GM18502 (cell line): ENCODE results near the gene AIMP2.
"Not testable (repeated sequence)": the region's sequence is repeated elsewhere in the genome, so short reads cannot be mapped to it uniquely, and the experiment has no call there.

ENCODE experiments used
- ATAC-seq: cut with Tn5 transposase; IDR thresholded peaks from one replicate; pipeline ENCODE4 v1.9.1; 2021; ENCODE audit warnings: mild to moderate bottlenecking; ENCODE audit not compliant: unreplicated experiment, poor library complexity

AIMP2 gene

GRCh38 chr7:6023974-6024435, 14.9 kb downstream of the AIMP2 start:
- no peak for ATAC-seq

DNA sequence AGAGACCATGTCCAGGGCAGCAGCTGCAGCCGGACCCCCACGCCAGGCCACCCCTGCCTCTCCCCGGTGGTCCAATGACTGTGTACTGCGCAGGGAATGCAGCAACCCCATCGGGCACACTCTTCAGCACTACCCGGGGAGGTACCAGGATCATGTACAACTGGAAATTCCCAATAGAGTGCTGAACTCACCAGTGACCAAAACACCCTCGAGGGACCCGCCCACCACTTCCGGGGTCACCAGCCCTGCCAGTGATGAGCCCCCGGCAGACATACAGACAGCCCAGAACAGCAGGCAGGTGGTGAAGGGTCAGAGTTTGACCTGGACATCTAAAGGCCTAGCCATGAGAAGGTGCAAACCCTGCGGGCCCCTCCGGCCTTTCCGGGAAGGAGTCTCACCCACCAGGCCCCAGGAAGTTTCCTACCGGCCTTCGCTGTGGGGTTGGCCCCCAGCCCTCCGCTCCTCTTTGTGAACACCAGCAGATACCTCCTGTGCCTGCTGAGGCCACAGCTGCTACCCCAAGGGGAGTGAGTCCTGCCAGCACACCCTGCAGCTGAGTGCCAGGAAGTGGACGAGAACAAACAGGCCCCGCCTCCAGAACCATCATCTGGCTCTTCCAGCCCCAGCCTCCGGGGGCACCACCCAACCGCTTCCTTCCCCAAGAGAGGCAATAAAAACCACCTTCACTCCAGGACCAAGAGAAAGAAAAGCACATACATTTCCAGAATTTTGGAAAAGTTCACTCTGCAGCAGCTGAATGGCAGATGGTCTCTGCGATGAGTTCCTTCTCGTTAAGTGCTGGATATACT, 17.1 kb downstream of the AIMP2 start:
- peak; percentile 86 for ATAC-seq

GRCh38 chr7:6026820-6027311, 17.8 kb downstream of the AIMP2 start:
- no peak for ATAC-seq

DNA sequence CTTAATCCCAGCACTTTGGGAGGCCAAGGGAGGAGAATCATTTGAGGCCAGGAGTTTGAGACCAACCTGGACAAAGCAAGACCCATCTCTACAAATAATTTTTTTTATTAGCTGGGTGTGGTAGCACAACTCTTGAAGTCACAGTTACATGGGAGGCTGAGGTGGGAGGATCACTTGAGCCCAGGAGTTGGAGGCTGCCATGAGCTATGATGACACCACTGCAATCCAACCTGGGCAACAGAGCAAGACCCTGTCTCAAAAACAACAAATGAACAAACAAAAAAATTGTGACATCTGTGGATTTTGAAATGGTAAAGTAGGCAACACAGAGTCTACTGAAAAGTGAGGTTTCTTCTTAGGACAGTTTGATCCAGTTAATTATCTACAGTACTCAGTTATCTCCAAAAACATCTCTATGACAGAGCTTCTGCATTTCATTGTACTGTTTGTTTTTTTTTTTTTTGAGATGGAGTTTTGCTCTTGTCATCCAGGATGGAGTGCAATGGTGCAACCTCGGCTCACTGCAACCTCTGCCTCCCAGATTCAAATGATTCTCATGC, 18.8 kb downstream of the AIMP2 start:
- no peak for ATAC-seq

- no peak for ATAC-seq
Measured at GRCh38 chr7:6028563-6028962, 19.5 kb downstream of the AIMP2 start.

DNA sequence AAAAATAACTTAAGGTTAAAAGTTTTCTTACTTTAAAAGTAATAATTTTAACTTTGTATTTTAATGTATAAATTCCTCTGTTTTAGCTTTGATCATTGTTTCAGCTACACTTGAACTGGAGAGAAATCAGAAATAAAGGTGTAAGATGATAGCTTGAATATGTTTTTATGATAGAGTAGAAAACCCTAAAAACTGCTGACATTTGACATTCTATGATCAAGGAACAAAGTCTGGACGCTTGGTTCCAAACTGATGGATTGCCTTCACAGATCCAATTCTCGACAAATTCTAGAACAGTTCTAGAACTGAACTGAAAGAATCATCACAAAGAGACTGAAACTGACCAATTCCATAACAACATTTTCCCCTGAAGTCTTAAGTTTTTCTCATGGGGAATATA, 21.9 kb downstream of the AIMP2 start, which contains the start of gene ANKRD61:
Gene ANKRD61, plus strand, starts transcription at position 389 of the 400 bp plus-strand sequence. Its CDS starts 0 bp downstream, at position 389.
- no peak for ATAC-seq

- ATAC-seq, result no peak
Measured at GRCh38 chr7:6031567-6031966, 22.5 kb downstream of the AIMP2 start.

DNA sequence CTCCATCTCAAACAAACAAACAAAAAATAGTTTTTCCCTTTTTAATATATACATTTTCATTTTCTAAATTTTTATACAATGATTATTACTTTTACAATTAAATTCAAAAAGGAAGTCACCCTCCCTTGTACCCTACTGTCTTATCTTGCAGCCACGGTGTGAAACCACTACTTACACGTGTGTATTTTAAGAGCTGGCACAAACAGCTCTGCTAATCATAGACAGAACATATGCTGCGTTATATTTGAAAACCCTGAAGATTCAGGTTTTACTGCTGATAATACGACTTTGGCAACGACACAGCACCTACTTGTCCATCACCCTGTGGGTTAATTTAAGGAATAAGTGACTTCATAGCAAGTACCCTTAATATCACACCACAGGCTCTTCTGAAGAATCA, 23.1 kb downstream of the AIMP2 start:
- ATAC-seq, result no peak

- ATAC-seq, result no peak
Measured at GRCh38 chr7:6032641-6033040, 23.6 kb downstream of the AIMP2 start.

- ATAC-seq, result no peak
Measured at GRCh38 chr7:6035165-6035564, 26.1 kb downstream of the AIMP2 start.

- ATAC-seq, result no peak
Measured at GRCh38 chr7:6035686-6036085, 26.6 kb downstream of the AIMP2 start.

DNA sequence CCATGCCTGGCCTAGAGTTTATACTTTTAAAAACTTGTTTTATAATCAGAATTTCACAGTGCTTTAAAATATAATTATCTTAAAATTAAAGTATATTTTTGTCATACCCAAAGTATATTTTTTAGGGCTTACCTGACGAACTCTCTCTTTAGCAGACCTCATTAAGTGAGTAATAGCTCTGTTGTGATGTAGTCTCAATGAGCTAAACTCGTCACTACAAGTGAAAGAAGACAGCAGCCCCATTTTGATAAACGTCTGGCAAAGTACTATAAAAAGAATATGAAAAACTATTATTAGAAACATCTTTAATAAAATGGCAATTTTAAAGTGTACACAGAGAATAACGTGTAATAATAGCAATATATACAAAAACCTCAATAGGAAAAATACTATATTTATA, 40.7 kb downstream of the AIMP2 start:
- ATAC-seq, result no peak

DNA sequence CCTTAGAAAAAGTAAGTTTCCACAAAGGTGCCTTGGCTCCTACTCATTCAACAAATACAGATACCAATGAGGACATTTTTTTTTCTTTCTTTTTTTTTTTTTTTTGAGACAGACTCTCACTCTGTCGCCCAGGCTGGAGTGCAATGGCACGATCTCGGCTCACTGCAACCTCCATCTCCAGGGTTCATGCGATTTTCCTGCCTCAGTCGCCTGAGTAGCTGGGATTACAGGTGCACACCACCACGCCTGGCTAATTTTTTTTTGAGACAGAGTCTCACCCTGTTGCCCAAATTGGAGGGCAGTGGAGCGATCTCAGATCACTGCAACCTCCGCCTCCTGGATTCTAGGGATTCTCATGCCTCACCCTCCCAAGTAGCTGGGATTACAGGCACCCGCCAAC, 42.1 kb downstream of the AIMP2 start:
- ATAC-seq, result not testable (repeated sequence)

DNA sequence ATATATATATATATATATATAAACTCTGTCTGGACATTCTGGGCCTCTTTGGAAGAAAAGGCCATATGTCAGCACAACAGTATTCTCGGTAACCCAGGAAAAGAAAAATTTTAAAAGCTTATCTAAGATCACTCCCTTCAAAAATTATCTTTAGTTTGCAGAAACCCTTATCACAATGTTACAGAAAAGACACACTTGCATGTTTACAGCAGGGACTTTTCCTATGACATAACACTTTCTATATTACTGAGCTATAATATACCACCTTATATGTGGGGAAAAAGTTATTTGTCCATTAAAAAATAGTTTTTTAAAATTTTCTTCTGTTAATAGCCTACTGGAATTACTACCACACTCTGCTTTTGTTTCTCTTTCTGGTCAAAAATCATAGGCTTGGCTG, 47.5 kb downstream of the AIMP2 start:
- ATAC-seq, result no peak

DNA sequence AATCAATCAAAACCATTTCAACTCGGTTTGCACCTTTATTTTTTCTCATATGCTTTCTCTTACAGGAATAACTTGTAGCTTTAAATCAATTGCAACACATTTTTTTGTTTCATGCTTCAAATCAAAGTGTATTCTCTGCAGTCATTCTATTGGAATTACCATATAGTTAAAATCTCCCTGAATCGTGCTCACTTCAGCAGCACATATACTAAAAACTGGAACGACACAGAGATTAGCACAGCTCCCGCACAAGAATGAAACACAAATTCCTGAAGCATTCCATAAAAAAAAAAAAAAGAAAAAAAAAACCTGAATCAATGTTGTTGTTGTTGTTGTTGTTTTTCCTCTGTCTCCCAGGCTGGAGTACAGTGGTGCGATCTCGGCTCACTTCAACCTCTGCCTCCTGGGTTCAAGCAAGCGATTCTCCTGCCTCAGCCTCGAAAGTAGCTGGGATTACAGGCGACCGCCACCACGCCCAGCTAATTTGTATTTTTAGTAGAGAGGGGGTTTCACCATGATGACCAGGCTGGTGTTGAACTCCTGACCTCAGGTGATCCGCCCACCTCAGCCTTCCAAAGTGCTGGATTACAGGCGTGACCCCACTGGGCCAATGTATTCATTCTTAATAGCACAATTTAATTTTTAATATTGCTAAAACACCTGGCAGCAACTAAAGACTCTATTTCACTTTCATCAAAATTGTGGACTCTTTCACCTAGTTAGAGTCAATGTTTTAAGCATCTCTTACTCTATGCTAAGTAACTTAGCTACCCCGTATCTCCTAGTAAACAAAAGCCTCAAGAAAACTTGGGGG, 48.5 kb downstream of the AIMP2 start:
- no peak for ATAC-seq

DNA sequence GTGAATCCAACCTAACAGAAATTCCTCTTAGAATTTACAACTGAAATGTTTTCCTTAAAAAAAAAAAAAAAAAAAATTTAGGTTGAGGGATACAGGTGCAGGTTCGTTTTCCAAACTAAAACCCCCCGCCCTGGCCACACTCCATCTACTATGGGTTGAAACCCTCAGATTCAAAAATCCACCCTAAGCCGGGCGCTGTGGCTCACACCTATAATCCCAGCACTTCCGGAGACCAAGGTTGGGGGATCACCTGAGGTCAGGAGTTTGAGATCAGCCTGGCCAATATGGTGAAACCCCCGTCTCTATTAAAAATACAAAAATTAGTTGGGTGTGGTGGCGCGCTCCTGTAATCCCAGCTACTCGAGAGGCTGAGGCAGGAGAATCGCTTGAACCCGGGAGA, 50.9 kb downstream of the AIMP2 start:
- not testable (repeated sequence) for ATAC-seq

DNA sequence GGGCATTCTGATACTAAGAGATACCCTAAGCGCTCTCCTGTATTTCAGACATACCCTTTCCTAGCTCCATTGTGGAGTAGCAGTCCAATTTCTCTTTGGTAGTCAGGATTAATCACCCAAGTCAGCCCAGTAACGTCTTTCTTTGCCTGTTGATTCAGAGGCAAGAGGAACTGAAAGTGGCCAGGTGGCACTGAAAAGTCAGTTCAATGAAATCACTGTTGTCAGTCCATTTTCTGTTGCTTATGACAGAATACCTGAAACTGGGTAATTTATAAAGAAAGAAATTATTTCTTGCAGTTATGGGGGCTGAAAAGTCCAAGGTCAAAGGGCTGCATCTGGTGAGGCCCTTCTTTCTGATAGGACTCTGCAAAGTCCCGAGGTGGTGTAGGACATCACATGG, 62.3 kb downstream of the AIMP2 start:
- ATAC-seq, result peak; percentile 68
